ENCODE data around the gene SYNE4. TPM values are rescaled to one million over a fixed set of nuclear protein-coding genes. Genes with fewer than 3 reads are reported as not detected.

The SYNE4 gene
- total and polyA plus RNA-seq, 9 of the 15 experiments (the other 6 are each of a cell fraction or from before 2014, with no cell fraction given) = 0.03 to 0.65 (median 0.29) TPM

GRCh38 chr19:36054733-36055686 lies 46.4 kb upstream of the SYNE4 start, which contains the start of gene WDR62 (continued):
- TF ChIP-seq DLX4 (CRISPR knock-in tag; IDR thresholded peaks at IDR 0.05) = no peak
- TF ChIP-seq RCOR1 (IDR thresholded peaks at IDR 0.05; ENCODE audit: borderline replicate concordance in 1 of 2, low read depth in 2 of 2, low read length in 2 of 2) = no peak; a peak in 1 of 4 replicates
- no peak for TF ChIP-seq NFXL1 (CRISPR knock-in tag; IDR thresholded peaks at IDR 0.05)
- TF ChIP-seq YBX1 (IDR thresholded peaks at IDR 0.05) = no peak
- TF ChIP-seq ETV1 (tag; conservative IDR thresholded peaks at IDR 0.05; ENCODE audit: low read depth) = no peak
- TF ChIP-seq SP1 (CRISPR knock-in tag; IDR thresholded peaks at IDR 0.05) = no peak; the same call in 1 of the 2 replicates
- TF ChIP-seq MAZ (CRISPR knock-in tag; conservative IDR thresholded peaks at IDR 0.05 in 1 of 2, IDR thresholded peaks at IDR 0.05 in 1 of 2) = peak; percentile 29 to 33; a peak in 2 of 4 replicates
- no peak for TF ChIP-seq ZFP36 (IDR thresholded peaks at IDR 0.05; ENCODE audit: low read depth, low read length, partially characterized antibody)
- TF ChIP-seq PHB (CRISPR knock-in tag; IDR thresholded peaks at IDR 0.05) = no peak
- TF ChIP-seq CHD1 (IDR thresholded peaks at IDR 0.05; ENCODE audit: low read length) = no peak
- TF ChIP-seq RFX1 (IDR thresholded peaks at IDR 0.05) = no peak
- no peak for TF ChIP-seq POLR3G (IDR thresholded peaks at IDR 0.05; ENCODE audit: extremely low read depth, insufficient read length, insufficient replicate concordance)
- TF ChIP-seq SMARCA4 (IDR thresholded peaks at IDR 0.05) = no peak
- TF ChIP-seq THRAP3 (IDR thresholded peaks at IDR 0.05; ENCODE audit: borderline replicate concordance) = no peak
- TF ChIP-seq SMAD3 (CRISPR knock-in tag; conservative IDR thresholded peaks at IDR 0.05) = no peak
- no peak for TF ChIP-seq KAT7 (CRISPR knock-in tag; IDR thresholded peaks at IDR 0.05; ENCODE audit: borderline replicate concordance)
- no peak for TF ChIP-seq ZNF644 (tag; IDR thresholded peaks at IDR 0.05; ENCODE audit: low read depth)
- no peak for TF ChIP-seq PYGO2 (tag; IDR thresholded peaks at IDR 0.05)
- TF ChIP-seq DNMT1 (IDR thresholded peaks at IDR 0.05) = no peak
- no peak for TF ChIP-seq ZNF668 (CRISPR knock-in tag; IDR thresholded peaks at IDR 0.05)
- TF ChIP-seq CREB3L1 (IDR thresholded peaks at IDR 0.05; ENCODE audit: borderline replicate concordance, low read depth) = peak; percentile 14; the same call in 1 of the 2 replicates
- TF ChIP-seq ZNF347 (CRISPR knock-in tag; IDR thresholded peaks at IDR 0.05; ENCODE audit: low read depth) = no peak
- TF ChIP-seq VEZF1 (CRISPR knock-in tag; IDR thresholded peaks at IDR 0.05) = peak; percentile 36
- TF ChIP-seq CBX8 (IDR thresholded peaks at IDR 0.05; ENCODE audit: borderline replicate concordance, extremely low read depth, low read depth, low read length, poor library complexity, severe bottlenecking) = no peak
- TF ChIP-seq HNRNPLL (IDR thresholded peaks at IDR 0.05; ENCODE audit: low read depth, low read length, poor library complexity, severe bottlenecking) = no peak

All from K562 (cell line).